ENCODE measurements around the gene IGF2BP2.
"Not testable (repeated sequence)": the region's sequence is repeated elsewhere in the genome, so short reads cannot be mapped to it uniquely, and the experiment has no call there.

GRCh38 chr3:185798831-185799110, 26.1 kb downstream of the IGF2BP2 start:
- TF ChIP-seq CTCF (conservative IDR thresholded peaks at IDR 0.05); ZFX (IDR thresholded peaks at IDR 0.05): not testable (repeated sequence)
